ENCODE measurements around the gene SH3BP4.

The SH3BP4 gene

GRCh38 chr2:234983011-234983726 is 31.4 kb downstream of the SH3BP4 start:
- no peak for DNase-seq

- DNase-seq: no peak
These were observed 33.9 kb downstream of the SH3BP4 start for GRCh38 chr2:234985608-234986245.

- no peak for DNase-seq
These were observed 34.6 kb downstream of the SH3BP4 start for GRCh38 chr2:234986390-234986789.

GRCh38 chr2:234986876-234987720 is 35.3 kb downstream of the SH3BP4 start:
- no peak for DNase-seq

- no peak for DNase-seq
These were observed 35.9 kb downstream of the SH3BP4 start for GRCh38 chr2:234987754-234988153.

GRCh38 chr2:234988491-234988890 is 36.7 kb downstream of the SH3BP4 start:
- no peak for DNase-seq

- DNase-seq: no peak
These were observed 37.4 kb downstream of the SH3BP4 start for GRCh38 chr2:234989183-234989701.

GRCh38 chr2:234990300-234990699 is 38.5 kb downstream of the SH3BP4 start:
- DNase-seq: no peak

- no peak for DNase-seq
These were observed 39.5 kb downstream of the SH3BP4 start for GRCh38 chr2:234991290-234991689.

- DNase-seq: no peak
These were observed 40.0 kb downstream of the SH3BP4 start for GRCh38 chr2:234991793-234992192.

GRCh38 chr2:234992196-234992595 is 40.4 kb downstream of the SH3BP4 start:
- DNase-seq: no peak

GRCh38 chr2:234992624-234993349 is 41.0 kb downstream of the SH3BP4 start:
- no peak for DNase-seq

GRCh38 chr2:234993541-234993981 is 41.7 kb downstream of the SH3BP4 start:
- DNase-seq: no peak

GRCh38 chr2:234994438-234995321 is 42.9 kb downstream of the SH3BP4 start:
- no peak for DNase-seq

- DNase-seq: no peak
These were observed 43.7 kb downstream of the SH3BP4 start for GRCh38 chr2:234995332-234996068.

GRCh38 chr2:234996069-234996940 is 44.5 kb downstream of the SH3BP4 start:
- DNase-seq: no peak

GRCh38 chr2:234996941-234997270 is 45.1 kb downstream of the SH3BP4 start:
- no peak for DNase-seq

GRCh38 chr2:234997389-234997788 is 45.6 kb downstream of the SH3BP4 start:
- no peak for DNase-seq

GRCh38 chr2:234998404-234999211 is 46.8 kb downstream of the SH3BP4 start:
- DNase-seq: no peak

Measured in T-helper 2 cell (primary cell).